ENCODE results near the gene ZNF140. TPM values are rescaled to one million over a fixed set of nuclear protein-coding genes. Genes with fewer than 3 reads are reported as not detected.

The ZNF140 gene
- total RNA-seq, 4 donors from 2014 or later = 13.0 to 22.3 (median 15.6) TPM

DNA sequence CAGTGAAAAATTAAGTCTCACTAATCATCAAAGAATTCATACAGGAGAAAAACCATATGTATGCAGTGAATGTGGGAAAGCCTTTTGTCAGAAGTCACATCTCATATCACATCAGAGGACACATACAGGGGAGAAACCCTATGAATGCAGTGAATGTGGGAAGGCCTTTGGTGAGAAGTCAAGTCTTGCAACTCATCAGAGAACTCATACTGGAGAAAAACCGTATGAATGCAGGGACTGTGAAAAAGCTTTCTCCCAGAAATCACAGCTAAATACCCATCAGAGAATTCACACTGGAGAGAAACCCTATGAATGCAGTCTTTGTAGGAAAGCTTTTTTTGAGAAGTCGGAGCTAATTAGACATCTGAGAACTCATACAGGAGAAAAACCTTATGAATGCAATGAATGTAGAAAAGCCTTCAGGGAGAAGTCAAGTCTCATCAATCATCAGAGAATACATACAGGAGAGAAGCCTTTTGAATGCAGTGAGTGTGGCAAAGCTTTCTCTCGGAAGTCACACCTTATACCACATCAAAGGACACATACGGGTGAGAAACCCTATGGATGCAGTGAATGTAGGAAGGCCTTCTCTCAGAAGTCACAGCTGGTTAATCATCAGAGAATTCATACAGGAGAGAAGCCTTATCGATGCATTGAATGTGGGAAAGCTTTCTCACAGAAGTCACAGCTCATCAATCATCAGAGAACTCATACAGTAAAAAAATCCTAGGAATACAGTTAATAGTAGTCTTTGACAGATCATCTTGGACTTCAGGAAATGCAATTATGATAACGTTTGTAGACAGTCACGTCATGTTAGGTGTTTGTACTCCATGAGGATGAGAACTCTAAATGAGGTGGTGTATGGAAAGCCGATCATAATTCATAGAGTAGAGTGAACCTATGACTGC is 22.3 kb upstream of the ZNF140 start:
- Histone ChIP-seq H3K27ac (no peak overlapping the region), H3K36me3 (peaks cover 0 to 39% (median 0%) of the 10 kb centered on the region in 3 donors)

DNA sequence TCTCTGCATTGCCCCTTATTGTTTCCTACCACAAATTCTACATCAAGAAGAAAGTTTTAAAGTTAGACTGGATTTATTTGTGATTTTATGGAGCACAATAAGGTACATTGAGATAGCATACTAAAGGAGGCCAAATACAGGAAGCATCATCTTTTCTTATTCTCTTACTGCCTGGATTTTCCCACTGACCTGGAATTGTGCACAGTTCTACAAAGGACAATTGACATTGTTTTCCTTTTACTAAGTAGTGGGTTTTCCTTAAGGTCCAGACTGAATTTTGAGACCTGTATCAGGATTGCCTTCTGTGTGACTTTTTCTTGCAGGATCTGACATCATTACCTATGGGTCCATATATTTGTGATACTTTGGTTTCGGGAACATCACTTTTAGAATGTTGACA is 18.8 kb upstream of the ZNF140 start:
- Histone ChIP-seq H3K9me3 (peaks cover 0 to 98% (median 47%) of the 10 kb centered on the region in 4 donors), H3K27me3 (no peaks in the 10 kb centered on the region), H3K4me3 (no peak overlapping the region), H3K27ac (no peak overlapping the region), H3K36me3 (peaks cover 0 to 12% (median 0%) of the 10 kb centered on the region in 3 donors), H3K4me1 (no peaks in the 10 kb centered on the region)
- TF ChIP-seq, protein P1, sequence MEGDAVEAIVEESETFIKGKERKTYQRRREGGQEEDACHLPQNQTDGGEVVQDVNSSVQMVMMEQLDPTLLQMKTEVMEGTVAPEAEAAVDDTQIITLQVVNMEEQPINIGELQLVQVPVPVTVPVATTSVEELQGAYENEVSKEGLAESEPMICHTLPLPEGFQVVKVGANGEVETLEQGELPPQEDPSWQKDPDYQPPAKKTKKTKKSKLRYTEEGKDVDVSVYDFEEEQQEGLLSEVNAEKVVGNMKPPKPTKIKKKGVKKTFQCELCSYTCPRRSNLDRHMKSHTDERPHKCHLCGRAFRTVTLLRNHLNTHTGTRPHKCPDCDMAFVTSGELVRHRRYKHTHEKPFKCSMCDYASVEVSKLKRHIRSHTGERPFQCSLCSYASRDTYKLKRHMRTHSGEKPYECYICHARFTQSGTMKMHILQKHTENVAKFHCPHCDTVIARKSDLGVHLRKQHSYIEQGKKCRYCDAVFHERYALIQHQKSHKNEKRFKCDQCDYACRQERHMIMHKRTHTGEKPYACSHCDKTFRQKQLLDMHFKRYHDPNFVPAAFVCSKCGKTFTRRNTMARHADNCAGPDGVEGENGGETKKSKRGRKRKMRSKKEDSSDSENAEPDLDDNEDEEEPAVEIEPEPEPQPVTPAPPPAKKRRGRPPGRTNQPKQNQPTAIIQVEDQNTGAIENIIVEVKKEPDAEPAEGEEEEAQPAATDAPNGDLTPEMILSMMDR (IDR thresholded peaks at IDR 0.05) = no peak
- no peak for TF ChIP-seq POLR2A (IDR thresholded peaks at IDR 0.05)
- DNase-seq = no peak

More for the DNA sequence above, 22.3 kb upstream of the ZNF140 start:
- DNase-seq = no peak
- no peaks in the 10 kb centered on the region for H3K27me3 ChIP-seq
- H3K9me3 ChIP-seq = peaks cover 4 to 97% (median 44%) of the 10 kb centered on the region in 4 donors
- no peak for TF ChIP-seq POLR2A (IDR thresholded peaks at IDR 0.05)
- TF ChIP-seq, protein P1 (IDR thresholded peaks at IDR 0.05) = no peak
- no peaks in the 10 kb centered on the region for H3K4me1 ChIP-seq
- no peak overlapping the region for H3K4me3 ChIP-seq

DNA sequence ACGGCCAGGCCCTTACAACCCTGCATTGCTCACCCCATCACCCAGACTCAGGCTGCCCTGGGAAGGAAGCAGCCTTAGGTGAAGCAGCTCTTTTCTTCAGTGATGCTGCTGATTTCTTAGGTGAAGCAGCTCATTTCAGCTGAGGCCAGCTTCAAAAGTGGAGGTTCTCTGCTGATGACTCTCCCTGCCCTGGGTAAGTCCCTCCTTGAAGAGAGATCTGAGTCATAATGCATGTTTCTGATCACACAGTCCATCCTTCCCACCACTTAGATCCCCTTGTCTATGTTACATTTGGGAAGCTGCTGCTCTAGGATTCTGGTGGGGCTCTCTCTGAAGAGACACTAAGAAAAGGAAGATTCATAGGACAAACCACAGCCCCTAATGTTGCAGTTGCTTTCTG is 17.2 kb upstream of the ZNF140 start:
- H3K27me3 ChIP-seq = no peaks in the 10 kb centered on the region
- no peak overlapping the region for H3K27ac ChIP-seq
- no peak for TF ChIP-seq POLR2A (IDR thresholded peaks at IDR 0.05)
- TF ChIP-seq, protein P1 (IDR thresholded peaks at IDR 0.05) = no peak
- DNase-seq = no peak
- no peaks in the 10 kb centered on the region for H3K36me3 ChIP-seq
- H3K4me1 ChIP-seq = no peaks in the 10 kb centered on the region
- peaks cover 0 to 98% (median 44%) of the 10 kb centered on the region in 4 donors for H3K9me3 ChIP-seq
- no peak overlapping the region for H3K4me3 ChIP-seq

DNA sequence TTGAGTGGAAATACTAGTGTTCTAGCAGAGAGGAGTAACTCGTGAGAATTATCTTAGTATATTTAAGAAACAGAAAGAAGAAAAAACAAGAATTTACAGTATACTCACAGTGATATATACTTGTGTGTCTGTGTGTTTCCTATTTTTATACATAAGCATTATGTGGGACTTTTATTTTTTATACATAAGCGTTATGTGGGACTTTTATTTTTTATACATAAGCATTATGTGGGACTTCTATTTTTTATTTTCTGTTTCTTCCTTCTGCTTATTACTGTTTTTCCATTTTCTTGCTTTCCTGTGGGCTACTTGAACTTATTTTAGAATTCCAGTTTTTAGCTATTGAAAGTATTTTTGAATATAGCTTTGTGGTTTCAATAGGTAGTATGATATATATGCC is 6.9 kb upstream of the ZNF140 start:
- Histone ChIP-seq H3K4me1 (no peaks in the 10 kb centered on the region), H3K27me3 (no peaks in the 10 kb centered on the region), H3K27ac (no peak overlapping the region), H3K9me3 (peaks cover 0 to 89% (median 35%) of the 10 kb centered on the region in 4 donors), H3K36me3 (no peaks in the 10 kb centered on the region), H3K4me3 (no peak overlapping the region)
- no peak for TF ChIP-seq POLR2A (IDR thresholded peaks at IDR 0.05)
- TF ChIP-seq, protein P1 (IDR thresholded peaks at IDR 0.05) = no peak
- DNase-seq = no peak

DNA sequence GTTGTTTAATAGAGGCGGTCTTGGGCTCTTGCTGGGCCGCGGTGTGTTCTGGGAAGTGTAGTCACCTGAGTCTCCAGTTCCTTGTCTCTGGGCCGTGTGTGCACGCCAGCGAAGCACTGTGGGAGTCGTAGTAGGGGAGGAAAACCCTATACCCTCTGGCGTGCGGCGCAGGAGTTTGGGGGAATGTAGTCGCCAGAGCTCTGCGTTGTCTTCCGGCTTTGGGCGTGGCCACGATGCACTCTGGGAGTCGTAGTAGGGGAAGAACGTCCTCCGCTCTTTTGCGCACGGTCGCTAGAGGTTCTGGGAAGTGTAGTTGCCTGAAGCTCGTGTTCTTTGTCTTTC is 726 bp upstream of the ZNF140 start:
- peak overlapping the region; percentile 66 to 94 (median 72) for H3K4me3 ChIP-seq
- peaks cover 0 to 34% (median 0%) of the 10 kb centered on the region in 3 donors for H3K36me3 ChIP-seq
- TF ChIP-seq, protein P1 (IDR thresholded peaks at IDR 0.05) = peak in 1 of 6 experiments; percentile 7
- TF ChIP-seq POLR2A (IDR thresholded peaks at IDR 0.05) = no peak
- peaks cover 0 to 4% (median 3%) of the 10 kb centered on the region in 4 donors for H3K4me1 ChIP-seq
- peak overlapping the region; percentile 92 to 99 (median 96) for H3K27ac ChIP-seq
- peak; percentile 97 to 99 (median 97) for DNase-seq
- no peaks in the 10 kb centered on the region for H3K27me3 ChIP-seq
- peaks cover 0 to 80% (median 24%) of the 10 kb centered on the region in 4 donors for H3K9me3 ChIP-seq
